ENCODE data around the gene NOTO.

The NOTO gene

GRCh38 chr2:73237168-73237567 is 34.8 kb downstream of the NOTO start:
- no peak overlapping the region for H3K4me3 ChIP-seq (ENCODE audit: low read depth, low read length)
- CTCF ChIA-PET, result interaction anchor here (2.0 kb wide), 1 partner anchor 25 kb away, joined by 8 read pairs; no protein-coding TSS in a partner anchor
- no peak for DNase-seq (ENCODE audit: low read depth, low spot score)
- no peak for TF ChIP-seq CTCF (IDR thresholded peaks at IDR 0.05; ENCODE audit: insufficient read depth, low read length, missing control alignments)
- POLR2A ChIA-PET, result no interaction called here

- H3K4me3 ChIP-seq (ENCODE audit: low read depth, low read length), result no peak overlapping the region
- CTCF ChIA-PET, result interaction anchor here (0.7 to 2.0 kb wide), 3 partner anchors 12 to 345 kb away, joined by 3 to 8 read pairs (median 3); no protein-coding TSS in a partner anchor
- no peak for TF ChIP-seq CTCF (IDR thresholded peaks at IDR 0.05; ENCODE audit: insufficient read depth, low read length, missing control alignments)
- DNase-seq (ENCODE audit: low read depth, low spot score), result no peak
- POLR2A ChIA-PET, result interaction anchor here (0.8 kb wide), 1 partner anchor 9 kb away, joined by 3 read pairs; no protein-coding TSS in a partner anchor
Observed at GRCh38 chr2:73238149-73238548, 35.8 kb downstream of the NOTO start.

GRCh38 chr2:73238976-73239375 is 36.6 kb downstream of the NOTO start:
- ChIA-PET CTCF (interaction anchor here (0.7 to 2.0 kb wide), 3 partner anchors 21 to 346 kb away, joined by 3 to 8 read pairs (median 5); no protein-coding TSS in a partner anchor), POLR2A (no interaction called here)
- TF ChIP-seq CTCF (IDR thresholded peaks at IDR 0.05; ENCODE audit: insufficient read depth, low read length, missing control alignments), result no peak
- no peak for DNase-seq (ENCODE audit: low read depth, low spot score)
- no peak overlapping the region for H3K4me3 ChIP-seq (ENCODE audit: low read depth, low read length)

GRCh38 chr2:73239776-73240175 is 37.4 kb downstream of the NOTO start:
- no peak for TF ChIP-seq CTCF (IDR thresholded peaks at IDR 0.05; ENCODE audit: insufficient read depth, low read length, missing control alignments)
- CTCF ChIA-PET, result interaction anchor here (2.0 kb wide), 1 partner anchor 20 kb away, joined by 5 read pairs; no protein-coding TSS in a partner anchor
- POLR2A ChIA-PET, result no interaction called here
- H3K4me3 ChIP-seq (ENCODE audit: low read depth, low read length), result no peak overlapping the region
- DNase-seq (ENCODE audit: low read depth, low spot score), result no peak

GRCh38 chr2:73243884-73244570 is 41.7 kb downstream of the NOTO start:
- ChIA-PET CTCF (interaction anchor here (0.9 to 2.1 kb wide), 4 partner anchors 10 to 159 kb away, joined by 3 to 9 read pairs (median 4); partner anchors contain the start of gene CCT7), POLR2A (interaction anchor here (0.7 to 1.8 kb wide), 2 partner anchors 10 to 16 kb away, joined by 3 to 4 read pairs; partner anchors contain the start of gene CCT7)
- DNase-seq (ENCODE audit: low read depth, low spot score), result no peak
- no peak for TF ChIP-seq CTCF (IDR thresholded peaks at IDR 0.05; ENCODE audit: insufficient read depth, low read length, missing control alignments)
- no peak overlapping the region for H3K4me3 ChIP-seq (ENCODE audit: low read depth, low read length)

GRCh38 chr2:73244580-73244979 is 42.2 kb downstream of the NOTO start:
- POLR2A ChIA-PET, result interaction anchor here (0.7 to 1.8 kb wide), 3 partner anchors 10 to 15 kb away, joined by 3 to 4 read pairs (median 3); partner anchors contain the start of gene CCT7
- DNase-seq (ENCODE audit: low read depth, low spot score), result no peak
- TF ChIP-seq CTCF (IDR thresholded peaks at IDR 0.05; ENCODE audit: insufficient read depth, low read length, missing control alignments), result no peak
- no peak overlapping the region for H3K4me3 ChIP-seq (ENCODE audit: low read depth, low read length)
- CTCF ChIA-PET, result interaction anchor here (0.9 to 2.1 kb wide), 5 partner anchors 10 to 352 kb away, joined by 3 to 9 read pairs (median 5); partner anchors contain the start of gene CCT7
